Spleen (tissue), 11 donors: Measurements from ENCODE around the gene ZBED2. TPM values are rescaled to one million over a fixed set of nuclear protein-coding genes. Genes with fewer than 3 reads are reported as not detected.

Experiments
- DNase-seq: peaks from one replicate; pipeline ENCODE4 v3.0.0-alpha.2; 2020
- H3K27ac ChIP-seq, 8 donors: fragments of 200-600 bp; sonication (generic) in 7 of 8; 1 replicate in 4 of 8; 2 replicates in 4 of 8; pipeline versions ENCODE4 v1.5.0 to v1.8.0; 2016 to 2021; ENCODE audit warnings: inconsistent platforms in 4 of 8, mild to moderate bottlenecking in 4 of 8, moderate library complexity in 1 of 8
- H3K27me3 ChIP-seq, 7 donors: fragments of 200-600 bp; sonication (generic) in 6 of 7; replicated peaks in 1 of 7; 1 replicate in 4 of 7; 2 replicates in 3 of 7; pipeline versions ENCODE4 v1.5.0 to v1.8.0; 2016 to 2021; ENCODE audit warnings: inconsistent platforms in 3 of 7, mild to moderate bottlenecking in 1 of 7
- H3K36me3 ChIP-seq, 6 donors: fragments of 200-600 bp; sonication (generic) in 5 of 6; 1 replicate in 4 of 6; 2 replicates in 2 of 6; pipeline versions ENCODE4 v1.5.0 to v1.8.0; 2016 to 2021; ENCODE audit warnings: inconsistent platforms in 2 of 6
- H3K4me1 ChIP-seq, 6 donors: fragments of 200-600 bp; sonication (generic) in 5 of 6; 1 replicate in 3 of 6; 2 replicates in 3 of 6; pipeline versions ENCODE4 v1.5.0 to v1.8.0; 2016 to 2021; ENCODE audit warnings: inconsistent platforms in 3 of 6
- H3K4me3 ChIP-seq, 8 donors: fragments of 200-600 bp; sonication (generic) in 7 of 8; 1 replicate in 4 of 8; 2 replicates in 4 of 8; pipeline versions ENCODE4 v1.5.0 to v1.8.0; 2016 to 2021; ENCODE audit warnings: inconsistent platforms in 4 of 8, mild to moderate bottlenecking in 4 of 8, moderate library complexity in 2 of 8
- H3K9me3 ChIP-seq, 8 donors: fragments of 200-600 bp; sonication (generic) in 7 of 8; 1 replicate in 4 of 8; 2 replicates in 4 of 8; pipeline versions ENCODE4 v1.5.0 to v1.8.0; 2016 to 2021; ENCODE audit warnings: inconsistent platforms in 4 of 8
- CTCF ChIP-seq, 11 experiments: fragments of 200-600 bp in 7 of 11; fragments of 450-650 bp in 4 of 11; sonication (generic) in 4 of 11; IDR thresholded peaks in 8 of 11; conservative IDR thresholded peaks in 3 of 11; 1 replicate in 7 of 11; 2 replicates in 4 of 11; pipeline versions ENCODE4 v1.4.0 to v1.8.0; 2016 to 2021; ENCODE audit warnings: antibody characterized with exemption in 11 of 11, inconsistent platforms in 4 of 11, mild to moderate bottlenecking in 1 of 11
- POLR2A ChIP-seq, 3 donors: fragments of 450-650 bp; IDR thresholded peaks; one replicate each; pipeline ENCODE4 v1.5.1; 2017; ENCODE audit warnings: antibody characterized with exemption in 3 of 3, mild to moderate bottlenecking in 1 of 3
- POLR2AphosphoS5 ChIP-seq, 3 donors: sonication (generic); formaldehyde crosslinking; IDR thresholded peaks; one replicate each; pipeline ENCODE4 v1.5.1; 2017; ENCODE audit warnings: antibody characterized with exemption in 3 of 3
- WGBS, 5 donors: extraction: QIAGEN DNeasy Blood & Tissue Kit in 3 of 5; methylation state at CpG; one replicate each; pipeline versions ENCODE4 v1.1.5 to v1.1.7; 2013 to 2018; 5-methylcytosine and 5-hydroxymethylcytosine counted together
- intact Hi-C: fragments of 100-400 bp; cut with DNase I; formaldehyde crosslinking; loops from one replicate; pipeline ENCODE4 v1.15.0; 2023; ENCODE audit warnings: low total_unique reads
- polyA plus RNA-seq, 3 donors: library from polyadenylated mRNA; stranded (reverse); fragments of 200-250 nt; gene quantifications; one replicate each; pipeline ENCODE4 v1.2.1, GENCODE V29; 2013
- total RNA-seq, 7 donors: library from RNA; depleted of rRNA in 3 of 7; stranded (reverse); fragments of >200 nt in 3 of 7; fragmentation: NEBNext Ultra II Directional in 4 of 7; extraction: Animal tissue kit (Norgen Biotek cat#: 25700) in 4 of 7; gene quantifications; one replicate each; pipeline versions ENCODE4 v1.1.0 to v1.2.1, GENCODE V29; 2016 to 2021
- donor health status: healthy with polysubstance abuse.
- donor health status: DM: no; HTN: no; CAD: no; lungs with moderate emphysema.
- donor health status: DM: no; HTN: no; CAD: no.
- donor health status: Bipolar disorder and iron deficiency.
- donor health status: healthy.
- donor health status: DM: no; HTN: no; CAD: no.
- donor health status: DM: yes; HTN: yes; CAD: no.

The ZBED2 gene
- total and polyA plus RNA-seq, 10 donors = 0.20 to 0.80 (median 0.29) TPM; not detected in 6

GRCh38 chr3:111617912-111618601 is 22.9 kb upstream of the ZBED2 start:
- intact Hi-C loops = no loop called here
- WGBS, 5 donors = 87 to 98% (median 91%) methylated on average over 4 to 5 of the region's 5 CpGs
- no peak for DNase-seq

GRCh38 chr3:111617406-111617805 is 22.3 kb upstream of the ZBED2 start:
- 82 to 100% (median 97%) methylated on average over 3 of the region's 3 CpGs for WGBS, 5 donors
- TF ChIP-seq CTCF (IDR thresholded peaks at IDR 0.05 in 8 of 11, conservative IDR thresholded peaks at IDR 0.05 in 3 of 11) = no peak
- no peak for TF ChIP-seq POLR2A (IDR thresholded peaks at IDR 0.05)
- TF ChIP-seq POLR2AphosphoS5 (IDR thresholded peaks at IDR 0.05) = no peak
- H3K4me1 ChIP-seq = peaks cover 0 to 19% (median 10%) of the 10 kb centered on the region in 6 donors
- DNase-seq = no peak
- peaks cover 0 to 6% (median 0%) of the 10 kb centered on the region in 6 donors for H3K36me3 ChIP-seq
- no peak overlapping the region for H3K4me3 ChIP-seq
- H3K9me3 ChIP-seq = peaks cover 0 to 12% (median 2%) of the 10 kb centered on the region in 8 donors
- intact Hi-C loops = no loop called here
- no peaks in the 10 kb centered on the region for H3K27me3 ChIP-seq
- H3K27ac ChIP-seq = peak overlapping the region in 3 of 8 donors; percentile 31 to 76 (median 71)

More at GRCh38 chr3:111617912-111618601, 22.9 kb upstream of the ZBED2 start:
- Histone ChIP-seq H3K9me3 (peaks cover 0 to 12% (median 2%) of the 10 kb centered on the region in 8 donors), H3K4me3 (no peak overlapping the region), H3K27me3 (no peaks in the 10 kb centered on the region), H3K36me3 (peaks cover 0 to 6% (median 0%) of the 10 kb centered on the region in 6 donors), H3K4me1 (peaks cover 0 to 19% (median 10%) of the 10 kb centered on the region in 6 donors), H3K27ac (peak overlapping the region in 1 of 8 donors; percentile 76)
- TF ChIP-seq CTCF (IDR thresholded peaks at IDR 0.05 in 8 of 11, conservative IDR thresholded peaks at IDR 0.05 in 3 of 11) = no peak
- peak in 1 of 3 donors; percentile 19 for TF ChIP-seq POLR2AphosphoS5 (IDR thresholded peaks at IDR 0.05)
- no peak for TF ChIP-seq POLR2A (IDR thresholded peaks at IDR 0.05)

GRCh38 chr3:111616417-111617105 is 21.4 kb upstream of the ZBED2 start:
- DNase-seq = peak; percentile 81
- peaks cover 0 to 19% (median 10%) of the 10 kb centered on the region in 6 donors for H3K4me1 ChIP-seq
- H3K36me3 ChIP-seq = peaks cover 0 to 6% (median 0%) of the 10 kb centered on the region in 6 donors
- H3K27me3 ChIP-seq = no peaks in the 10 kb centered on the region
- peak overlapping the region in 7 of 8 donors; percentile 22 to 76 (median 31) for H3K27ac ChIP-seq
- H3K9me3 ChIP-seq = peaks cover 0 to 12% (median 2%) of the 10 kb centered on the region in 8 donors
- TF ChIP-seq POLR2AphosphoS5 (IDR thresholded peaks at IDR 0.05) (peak in 2 of 3 donors; percentile 39 to 51), CTCF (IDR thresholded peaks at IDR 0.05 in 8 of 11, conservative IDR thresholded peaks at IDR 0.05 in 3 of 11) (peak in 3 of 11 experiments; percentile 20 to 35 (median 25)), POLR2A (IDR thresholded peaks at IDR 0.05) (no peak)
- no peak overlapping the region for H3K4me3 ChIP-seq
- WGBS, 5 donors = 53 to 69% (median 61%) methylated on average over 4 to 6 of the region's 6 CpGs
- intact Hi-C loops = no loop called here

GRCh38 chr3:111615880-111616279 is 20.7 kb upstream of the ZBED2 start:
- WGBS, 5 donors = 13 to 31% (median 23%) methylated on average over 3 of the region's 3 CpGs
- H3K4me1 ChIP-seq = peaks cover 0 to 25% (median 10%) of the 10 kb centered on the region in 6 donors
- peaks cover 0 to 12% (median 2%) of the 10 kb centered on the region in 8 donors for H3K9me3 ChIP-seq
- H3K36me3 ChIP-seq = peaks cover 0 to 6% (median 0%) of the 10 kb centered on the region in 6 donors
- no peak for DNase-seq
- no peak for TF ChIP-seq POLR2AphosphoS5 (IDR thresholded peaks at IDR 0.05)
- TF ChIP-seq POLR2A (IDR thresholded peaks at IDR 0.05) = no peak
- no peak for TF ChIP-seq CTCF (IDR thresholded peaks at IDR 0.05 in 8 of 11, conservative IDR thresholded peaks at IDR 0.05 in 3 of 11)
- intact Hi-C loops = no loop called here
- H3K27ac ChIP-seq = peak overlapping the region in 6 of 8 donors; percentile 20 to 76 (median 38)
- H3K4me3 ChIP-seq = no peak overlapping the region
- H3K27me3 ChIP-seq = no peaks in the 10 kb centered on the region
